CD4-positive, alpha-beta T cell treated with Interleukin-15 for 1 hour (primary cell): ENCODE results near the gene KRTAP2-4.
"Not testable (repeated sequence)": the region's sequence is repeated elsewhere in the genome, so short reads cannot be mapped to it uniquely, and the experiment has no call there.

Experiments used
- DNase-seq: peaks from one replicate; pipeline ENCODE4 v3.0.0-alpha.2; 2020

Gene KRTAP2-4

DNA sequence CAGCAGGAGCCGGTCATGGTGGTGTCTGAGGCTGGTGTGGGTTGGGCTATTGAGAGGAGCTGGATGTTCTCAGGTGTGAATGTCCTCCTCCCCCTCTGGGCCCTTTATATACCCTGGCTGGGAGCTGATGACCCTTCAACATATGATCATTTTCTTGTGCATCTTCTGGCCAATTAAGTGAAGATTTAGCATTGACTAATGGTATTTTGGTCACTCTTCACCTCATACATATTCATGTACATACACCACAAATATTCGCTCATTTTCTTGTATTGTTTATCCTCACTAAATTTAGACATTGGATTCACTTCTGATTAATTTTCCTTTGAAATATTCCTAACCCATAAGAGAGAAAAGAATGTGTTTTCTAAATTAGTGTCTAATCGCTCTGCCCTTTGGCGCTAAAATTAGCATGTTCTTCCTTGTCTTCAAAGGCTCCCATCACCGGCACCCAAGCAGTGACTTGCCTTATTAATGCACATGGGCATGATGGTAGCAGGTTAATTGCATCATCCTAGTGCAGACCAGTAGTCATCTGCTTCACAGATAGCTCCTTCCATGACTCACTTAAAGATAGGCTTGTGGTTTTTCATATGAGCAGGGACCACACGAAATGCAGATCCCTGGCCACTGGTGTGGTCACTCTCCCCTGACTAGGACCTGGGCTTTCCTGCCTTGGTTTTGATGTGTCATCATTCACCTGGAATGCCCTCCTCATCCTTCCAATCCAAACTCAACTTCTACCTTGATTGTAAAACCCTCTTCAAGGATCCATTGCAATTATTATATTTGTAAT lies at the start of gene KRTAP2-4:
TSS of gene KRTAP2-4 (minus strand) at position 51 of the 796 bp plus-strand sequence. CDS start at position 17, 34 bp downstream.
- DNase-seq = no peak

- DNase-seq = no peak
These were observed 45.6 kb upstream of the KRTAP2-4 start for GRCh38 chr17:41111151-41111885.

DNA sequence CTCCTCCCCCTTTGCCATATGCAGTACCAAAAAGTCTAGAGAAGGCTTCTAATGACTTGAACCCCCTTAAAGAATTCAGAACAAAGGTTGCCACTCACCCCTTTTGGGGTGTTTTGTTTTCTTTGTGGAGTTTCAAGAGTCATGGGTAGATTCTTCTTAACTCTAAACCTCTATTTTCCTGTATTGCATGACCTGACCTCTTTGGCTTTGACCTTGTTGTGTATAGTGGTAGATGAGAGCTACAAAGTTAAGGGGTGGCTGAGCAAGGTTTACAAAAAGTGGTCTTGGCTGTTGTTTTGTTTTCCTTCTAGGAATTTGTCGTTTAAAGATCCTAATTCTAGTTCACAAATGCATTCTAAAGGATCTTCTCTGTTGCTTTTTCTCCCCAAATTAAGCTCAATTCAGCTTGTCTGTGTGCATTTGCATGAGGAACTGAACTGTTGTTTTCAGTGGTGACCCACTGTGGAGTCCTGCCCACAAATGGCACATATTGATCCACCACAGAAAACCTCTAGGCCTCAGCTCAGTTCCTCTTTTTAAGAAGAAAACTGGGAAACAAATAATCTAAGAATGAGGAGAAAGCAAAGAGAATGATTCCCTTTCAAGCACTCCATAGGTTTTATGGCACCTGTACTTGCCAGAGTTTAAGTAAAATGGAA lies 43.2 kb upstream of the KRTAP2-4 start:
- DNase-seq = not testable (repeated sequence)

GRCh38 chr17:41107941-41108450 lies 42.3 kb upstream of the KRTAP2-4 start:
- DNase-seq = no peak

GRCh38 chr17:41105347-41105746 lies 39.7 kb upstream of the KRTAP2-4 start, which contains the start of gene KRTAP4-9:
Gene KRTAP4-9 (plus strand): TSS chr17:41105389. CDS start chr17:41105389, 0 bp downstream.
- DNase-seq = not testable (repeated sequence)

- DNase-seq = not testable (repeated sequence)
These were observed 38.8 kb upstream of the KRTAP2-4 start for GRCh38 chr17:41104386-41105038.

DNA sequence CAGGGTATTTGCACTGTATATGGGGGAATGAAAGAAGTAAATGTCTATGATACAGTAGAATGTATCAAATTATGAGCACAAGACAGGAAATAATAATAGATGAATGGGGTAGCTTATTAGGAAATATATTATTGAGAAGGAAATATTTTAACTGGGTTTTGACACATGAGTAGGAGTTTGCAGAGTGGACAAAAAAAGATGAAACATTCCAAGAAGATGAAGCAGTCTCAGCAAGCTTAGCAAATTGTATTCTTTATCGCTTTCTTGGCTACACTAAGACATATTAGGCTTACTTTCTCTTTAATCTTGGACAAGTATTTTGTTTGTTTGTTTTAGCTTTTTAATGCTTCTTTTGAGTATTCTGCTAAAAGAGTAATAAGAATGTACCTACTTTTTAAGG lies 38.2 kb upstream of the KRTAP2-4 start:
- no peak for DNase-seq

DNA sequence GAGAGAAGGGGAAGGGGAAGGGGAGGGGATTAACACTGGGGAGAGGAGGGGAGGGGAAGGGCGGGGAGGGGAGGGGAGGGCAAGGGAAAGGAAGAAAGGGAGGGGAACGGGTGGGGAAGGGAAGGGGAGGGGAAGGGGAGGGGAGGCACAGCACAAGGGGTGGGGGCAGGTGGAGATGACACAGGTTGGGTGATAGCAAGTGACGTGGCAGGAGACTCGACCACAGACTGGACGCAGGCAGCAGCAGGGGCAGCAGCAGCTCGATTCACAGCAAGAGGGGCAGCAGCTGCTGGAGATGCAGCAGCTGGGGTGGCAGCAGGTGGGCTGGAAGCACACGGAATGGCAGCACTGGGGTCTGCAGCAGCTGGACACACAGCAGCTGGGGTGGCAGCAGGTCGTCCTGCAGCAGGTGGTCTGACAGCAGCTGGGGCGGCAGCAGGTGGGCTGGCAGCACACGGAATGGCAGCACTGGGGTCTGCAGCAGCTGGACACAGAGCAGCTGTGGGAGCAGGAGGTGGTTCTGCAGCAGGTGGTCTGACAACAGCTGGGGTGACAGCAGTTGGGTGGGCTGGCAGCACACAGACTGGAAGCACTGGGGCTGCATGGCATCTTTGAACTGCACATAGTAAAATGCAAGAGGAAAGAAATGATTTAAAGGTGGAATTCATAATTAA lies 36.0 kb upstream of the KRTAP2-4 start, which contains the start of gene KRTAP4-16:
TSS of gene KRTAP4-16 (minus strand) at position 624 of the 674 bp plus-strand sequence. CDS start at position 624, 0 bp downstream.
- DNase-seq = no peak

DNA sequence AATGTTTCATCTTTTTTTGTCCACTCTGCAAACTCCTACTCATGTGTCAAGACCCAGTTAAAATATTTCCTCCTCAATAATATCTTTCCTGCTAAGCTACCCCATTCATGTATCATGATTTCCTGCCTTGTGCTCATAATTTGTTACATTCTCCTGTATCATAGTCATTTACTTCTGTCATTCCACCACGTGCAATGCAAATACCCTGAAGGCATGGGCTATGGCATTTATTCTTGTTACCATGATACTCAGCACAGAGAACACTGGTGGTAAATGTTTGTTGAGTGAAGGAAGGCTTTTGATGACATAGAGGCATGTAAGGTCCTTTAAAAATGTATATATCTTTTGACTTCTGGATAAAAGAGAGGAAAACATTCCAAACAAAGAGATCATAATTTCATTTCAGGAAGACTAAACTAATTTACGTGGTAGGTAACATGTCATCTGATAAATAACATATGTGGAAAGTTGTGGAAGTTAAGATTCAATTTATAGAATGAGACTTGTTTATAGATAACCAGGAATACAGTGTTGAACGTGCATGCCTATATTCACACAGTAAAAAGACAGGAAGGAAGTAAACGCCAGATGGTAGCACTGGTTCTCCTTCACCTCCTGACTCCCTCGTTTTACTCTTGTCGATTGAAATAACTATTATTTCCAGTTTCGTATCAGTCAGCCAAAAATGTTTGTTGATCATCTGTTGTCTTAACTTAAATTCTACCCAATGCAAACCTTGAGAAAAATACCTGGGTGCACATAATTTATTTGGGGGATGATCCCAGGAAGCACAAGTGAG lies 34.2 kb upstream of the KRTAP2-4 start:
- not testable (repeated sequence) for DNase-seq

DNA sequence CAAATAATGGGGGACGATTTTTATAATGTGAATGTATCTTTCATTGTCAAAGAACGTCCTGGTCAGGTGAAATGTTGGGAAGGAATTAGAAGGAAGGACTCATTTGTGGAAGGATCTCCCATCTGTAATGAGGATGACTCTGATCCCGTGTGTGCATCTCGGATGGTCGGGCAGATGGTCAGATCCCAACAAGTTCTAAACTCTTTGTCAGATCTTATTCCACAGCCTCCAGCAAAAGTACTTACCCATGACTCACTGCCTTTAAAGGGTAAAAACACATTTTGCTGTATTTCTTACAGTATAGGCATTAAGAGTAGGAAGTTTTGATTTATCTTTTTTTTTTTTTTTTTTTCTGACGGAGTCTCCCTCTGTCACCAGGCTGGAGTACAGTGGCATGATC lies 32.8 kb upstream of the KRTAP2-4 start:
- DNase-seq = no peak

- DNase-seq = no peak
These were observed 32.4 kb upstream of the KRTAP2-4 start, which contains the start of gene KRTAP4-8 for GRCh38 chr17:41098042-41098441. Gene KRTAP4-8 (minus strand): TSS chr17:41098142. CDS start chr17:41098084, 58 bp downstream.

DNA sequence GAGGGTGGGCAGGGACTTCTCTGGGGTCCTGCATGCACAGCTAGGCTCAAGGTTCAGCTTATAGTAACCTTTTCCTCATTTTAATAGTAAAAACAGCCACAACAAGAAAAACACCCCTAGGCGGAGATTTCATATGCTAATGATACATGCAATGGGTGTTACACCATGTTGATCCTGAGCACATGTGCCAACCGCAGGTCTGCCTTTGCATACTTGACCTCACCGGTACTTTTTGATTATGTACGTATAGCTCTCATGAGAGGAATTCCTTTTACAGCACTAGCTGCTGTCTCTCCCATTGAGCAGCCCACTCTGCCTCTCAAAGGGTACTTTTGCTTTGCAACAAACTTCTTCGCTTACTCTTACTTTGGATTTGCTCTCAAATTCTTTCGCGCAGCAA lies 30.4 kb upstream of the KRTAP2-4 start:
- no peak for DNase-seq

- not testable (repeated sequence) for DNase-seq
These were observed 23.2 kb upstream of the KRTAP2-4 start for GRCh38 chr17:41088760-41089352.

DNA sequence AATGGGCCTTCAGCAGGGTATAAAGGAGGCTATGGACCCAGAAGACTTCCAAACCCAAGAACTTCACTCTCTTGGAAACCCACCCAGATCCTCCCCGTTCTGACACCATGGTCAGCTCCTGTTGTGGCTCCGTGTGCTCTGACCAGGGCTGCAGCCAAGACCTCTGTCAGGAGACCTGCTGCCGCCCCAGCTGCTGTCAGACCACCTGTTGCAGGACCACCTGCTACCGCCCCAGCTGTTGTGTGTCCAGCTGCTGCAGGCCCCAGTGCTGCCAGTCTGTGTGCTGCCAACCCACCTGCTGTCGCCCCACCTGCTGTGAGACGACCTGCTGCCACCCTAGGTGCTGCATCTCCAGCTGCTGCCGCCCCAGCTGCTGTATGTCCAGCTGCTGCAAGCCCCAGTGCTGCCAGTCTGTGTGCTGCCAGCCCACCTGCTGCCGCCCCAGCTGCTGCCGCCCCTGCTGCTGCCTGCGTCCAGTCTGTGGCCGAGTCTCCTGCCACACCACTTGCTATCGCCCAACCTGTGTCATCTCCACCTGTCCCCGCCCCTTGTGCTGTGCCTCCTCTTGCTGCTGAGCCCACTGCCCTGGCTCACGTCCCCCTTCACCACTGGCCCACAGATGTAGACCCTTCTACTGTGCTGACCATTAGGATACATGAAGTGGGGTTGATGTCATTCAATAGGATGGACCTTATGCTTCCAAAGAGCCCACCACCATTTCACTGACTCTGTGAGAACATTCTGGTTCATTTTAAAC lies 18.6 kb upstream of the KRTAP2-4 start, which contains the start of gene KRTAP4-7:
TSS of gene KRTAP4-7 (plus strand) at position 51 of the 757 bp plus-strand sequence. CDS start at position 108, 57 bp downstream.
- DNase-seq = not testable (repeated sequence)

DNA sequence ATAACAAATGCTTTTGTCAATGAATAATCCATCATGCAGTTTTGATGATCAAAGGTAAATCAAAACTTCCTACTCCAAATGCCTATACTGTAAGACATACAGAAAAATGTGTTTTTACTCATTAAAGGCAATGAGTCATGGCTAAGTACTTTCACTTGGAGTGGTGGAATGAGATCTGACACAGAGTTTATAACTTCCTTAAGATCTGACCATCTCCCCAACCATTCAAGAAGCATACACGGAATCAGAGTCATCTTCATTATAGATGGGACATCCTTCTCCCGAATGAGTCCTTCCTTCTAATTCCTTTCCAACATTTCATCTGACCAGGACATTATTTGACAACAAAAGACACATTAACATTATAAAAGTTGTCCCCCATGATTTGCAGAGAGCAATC lies 17.7 kb upstream of the KRTAP2-4 start:
- not testable (repeated sequence) for DNase-seq

- no peak for DNase-seq
These were observed 16.9 kb upstream of the KRTAP2-4 start for GRCh38 chr17:41082626-41083025.

DNA sequence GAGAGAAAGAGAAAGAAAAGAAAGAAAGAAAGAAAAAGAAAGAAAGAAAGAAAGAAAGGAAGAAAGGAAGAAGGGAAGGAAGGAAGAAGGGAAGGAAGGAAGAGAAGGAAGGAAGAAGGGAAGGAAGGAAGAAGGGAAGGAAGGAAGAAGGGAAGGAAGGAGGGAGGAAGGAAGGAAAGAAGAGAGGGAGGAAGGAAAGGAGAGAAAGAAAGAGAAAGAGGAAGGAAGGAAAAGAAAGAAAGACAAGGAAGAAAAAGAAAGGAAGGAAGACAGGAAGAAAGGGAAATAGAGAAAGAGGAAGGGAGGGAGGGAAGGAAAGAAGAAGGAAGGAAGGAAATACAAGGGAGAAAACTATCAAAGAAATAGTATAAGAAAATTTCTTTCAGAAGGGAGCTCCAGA lies 11.1 kb upstream of the KRTAP2-4 start:
- DNase-seq = no peak

GRCh38 chr17:41073676-41074075 lies 8.0 kb upstream of the KRTAP2-4 start:
- DNase-seq = no peak

DNA sequence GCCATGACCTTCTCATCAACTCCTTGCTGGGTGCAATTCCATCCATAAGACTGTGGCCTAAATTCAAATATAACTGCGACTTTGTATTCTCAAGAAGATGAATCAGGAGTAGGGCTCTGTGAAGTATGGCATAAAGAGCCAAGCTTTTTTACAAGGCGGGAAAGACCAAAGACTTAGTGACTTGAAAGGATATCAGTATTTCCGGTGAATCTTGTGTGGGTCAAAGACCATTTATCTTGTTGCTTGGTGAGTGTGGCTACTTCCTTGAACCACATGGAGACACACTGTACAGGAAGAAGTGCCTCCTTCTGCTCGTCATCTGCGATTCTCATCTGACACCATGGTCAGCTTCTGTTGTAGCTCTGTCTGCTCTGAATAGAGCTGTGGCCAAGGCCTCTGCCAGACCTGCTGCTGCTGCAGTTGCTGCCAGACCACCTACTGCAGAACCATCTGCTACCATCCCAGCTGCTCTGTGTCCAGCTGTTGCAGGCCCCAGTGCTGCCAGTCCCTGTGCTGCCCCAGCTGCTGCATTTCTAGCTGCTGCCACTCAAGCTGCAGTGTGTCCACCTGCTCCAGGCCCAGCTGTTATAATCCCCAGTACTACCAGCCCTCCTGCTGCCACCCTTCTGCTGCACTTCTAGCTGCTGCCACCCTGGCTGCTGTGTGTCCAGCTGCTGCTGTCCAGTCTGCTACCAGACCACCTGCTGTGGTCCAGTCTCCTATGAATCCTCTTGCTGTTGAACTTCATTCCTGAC lies 6.1 kb upstream of the KRTAP2-4 start:
- no peak for DNase-seq
